Measurements from ENCODE around the gene CFDP1.

DNA sequence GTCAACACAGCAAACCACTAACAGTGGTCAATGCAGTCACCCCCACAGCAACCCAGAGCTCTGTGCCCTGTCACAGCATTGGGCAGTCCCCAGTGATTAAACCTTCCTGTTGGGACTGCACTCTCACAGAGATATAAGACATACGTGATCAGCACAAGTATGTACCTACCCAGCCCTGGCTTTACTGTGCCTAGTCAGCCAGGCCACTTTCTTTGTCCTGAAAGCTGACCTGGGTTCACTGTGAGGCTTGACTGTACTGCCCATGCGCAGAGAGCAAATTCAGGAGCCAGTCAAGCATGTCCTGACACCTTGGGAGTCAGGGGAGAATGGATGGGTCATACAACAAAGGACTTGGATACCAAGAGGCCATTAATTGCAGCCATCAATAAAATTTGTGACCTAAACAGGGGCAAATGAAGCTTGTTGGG lies 42.1 kb upstream of the CFDP1 start:
- TF ChIP-seq YY1 (IDR thresholded peaks at IDR 0.05; ENCODE audit: insufficient read depth, insufficient read length) (no peak), ZNF274 (IDR thresholded peaks at IDR 0.05; ENCODE audit: low read depth, low read length) (no peak)

Measured in NT2/D1 (cell line).